SKM-1 treated with dmso at 0.1 percent for 144 hours (cell line): ENCODE data around the gene GCN1.

Experiments used
- DNase-seq: peaks from one replicate; lab custom pipeline; 2025; ENCODE audit not compliant: unreplicated experiment; lab: John Stamatoyannopoulos, UW

Gene GCN1

GRCh38 chr12:120077260-120077659 is 117.3 kb downstream of the GCN1 start:
- no peak for DNase-seq
